ENCODE measurements around the gene SLX9.

SLX9 gene

DNA sequence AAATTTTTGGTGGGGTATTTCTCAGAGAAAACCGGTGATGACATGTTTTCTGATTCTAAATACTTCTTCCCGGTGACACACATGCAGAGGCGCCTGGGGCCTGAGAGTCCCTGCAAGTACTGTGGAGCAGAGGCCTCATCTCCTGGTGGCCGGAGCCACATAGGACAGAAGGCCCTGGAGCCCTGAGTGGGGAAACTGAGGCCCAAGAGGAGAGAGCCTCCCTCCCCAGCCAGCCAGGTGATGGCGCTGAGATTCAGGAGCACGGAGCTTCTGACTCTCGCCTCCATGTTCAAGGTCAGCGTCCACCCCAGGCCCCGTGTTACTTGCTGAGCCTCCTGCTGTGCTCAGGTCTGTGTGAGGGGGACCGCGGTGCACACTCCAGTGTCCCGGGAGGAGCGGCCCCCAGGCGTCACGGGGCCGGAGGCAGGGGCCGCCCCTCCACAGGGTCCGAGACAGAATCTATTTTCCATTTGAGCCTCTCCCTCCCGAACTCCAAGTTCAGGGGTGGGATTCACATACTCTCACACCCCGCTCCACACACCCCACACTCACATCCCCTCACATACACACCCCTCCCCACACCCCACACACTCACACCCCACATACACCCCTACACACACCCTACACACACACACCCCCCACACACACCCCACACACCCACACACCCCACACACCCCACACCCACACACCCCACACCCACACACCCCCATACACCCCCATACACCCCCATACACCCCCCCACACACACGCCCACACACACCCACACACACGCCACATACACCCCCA, 43.8 kb downstream of the SLX9 start:
- FAIRE-seq (no peak), DNase-seq (ENCODE audit: insufficient read length) (no peak)
- TF ChIP-seq TAF1 (IDR thresholded peaks at IDR 0.05; ENCODE audit: borderline replicate concordance, low read depth, low read length) (no peak), POLR2AphosphoS5 (IDR thresholded peaks at IDR 0.05; ENCODE audit: low read depth, low read length) (no peak), POLR2A (IDR thresholded peaks at IDR 0.05; ENCODE audit: low read depth, low read length) (no peak)

- no peak for TF ChIP-seq POLR2AphosphoS5 (IDR thresholded peaks at IDR 0.05; ENCODE audit: low read depth, low read length)
- no peak for TF ChIP-seq POLR2A (IDR thresholded peaks at IDR 0.05; ENCODE audit: low read depth, low read length)
- no peak for TF ChIP-seq TAF1 (IDR thresholded peaks at IDR 0.05; ENCODE audit: borderline replicate concordance, low read depth, low read length)
- FAIRE-seq: no peak
- DNase-seq (ENCODE audit: insufficient read length): no peak
Observed at GRCh38 chr21:44984428-44984791, 44.6 kb downstream of the SLX9 start.

DNA sequence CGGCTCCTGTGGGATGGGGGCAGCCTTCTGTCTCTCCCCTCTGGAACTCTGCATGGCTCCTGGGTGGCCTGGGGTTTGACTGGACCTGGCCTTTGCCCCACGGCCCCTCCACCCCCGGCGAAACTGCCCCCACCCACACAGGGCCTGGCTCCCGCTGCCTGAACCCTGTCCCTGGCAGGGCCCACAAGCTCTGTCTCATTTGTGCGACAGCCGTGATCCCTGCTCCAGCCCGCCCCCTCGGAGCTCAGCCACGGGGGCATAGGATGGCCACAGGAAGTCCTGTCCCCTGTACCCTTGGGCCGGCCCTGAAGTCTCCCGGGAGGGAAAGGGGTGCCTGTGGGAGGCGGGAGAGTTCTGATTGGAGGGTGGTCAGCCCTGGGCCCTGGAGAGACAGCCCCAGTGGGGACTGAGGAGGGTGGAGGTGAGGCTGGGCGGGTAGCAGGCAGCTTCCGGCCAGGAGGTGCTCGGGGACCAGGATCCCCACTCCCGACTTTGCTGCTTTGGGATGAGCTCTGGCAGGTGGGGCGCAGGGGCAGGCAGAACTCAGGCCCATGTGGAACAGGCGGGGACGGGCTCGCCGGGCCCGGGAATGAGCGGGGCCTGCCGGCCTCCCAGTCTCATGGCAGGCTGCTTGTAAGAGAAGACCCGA, 45.1 kb downstream of the SLX9 start:
- FAIRE-seq (no peak), DNase-seq (ENCODE audit: insufficient read length) (no peak)
- no peak for TF ChIP-seq POLR2A (IDR thresholded peaks at IDR 0.05; ENCODE audit: low read depth, low read length)
- TF ChIP-seq TAF1 (IDR thresholded peaks at IDR 0.05; ENCODE audit: borderline replicate concordance, low read depth, low read length): no peak
- TF ChIP-seq POLR2AphosphoS5 (IDR thresholded peaks at IDR 0.05; ENCODE audit: low read depth, low read length): no peak

GRCh38 chr21:44985441-44986401, 45.9 kb downstream of the SLX9 start:
- DNase-seq (ENCODE audit: insufficient read length) (no peak), FAIRE-seq (no peak)
- TF ChIP-seq POLR2A (IDR thresholded peaks at IDR 0.05; ENCODE audit: low read depth, low read length) (no peak), POLR2AphosphoS5 (IDR thresholded peaks at IDR 0.05; ENCODE audit: low read depth, low read length) (no peak), TAF1 (IDR thresholded peaks at IDR 0.05; ENCODE audit: borderline replicate concordance, low read depth, low read length) (no peak)

GRCh38 chr21:44986471-44987291, 46.9 kb downstream of the SLX9 start:
- FAIRE-seq (no peak), DNase-seq (ENCODE audit: insufficient read length) (no peak)
- TF ChIP-seq TAF1 (IDR thresholded peaks at IDR 0.05; ENCODE audit: borderline replicate concordance, low read depth, low read length): no peak
- no peak for TF ChIP-seq POLR2A (IDR thresholded peaks at IDR 0.05; ENCODE audit: low read depth, low read length)
- no peak for TF ChIP-seq POLR2AphosphoS5 (IDR thresholded peaks at IDR 0.05; ENCODE audit: low read depth, low read length)

DNA sequence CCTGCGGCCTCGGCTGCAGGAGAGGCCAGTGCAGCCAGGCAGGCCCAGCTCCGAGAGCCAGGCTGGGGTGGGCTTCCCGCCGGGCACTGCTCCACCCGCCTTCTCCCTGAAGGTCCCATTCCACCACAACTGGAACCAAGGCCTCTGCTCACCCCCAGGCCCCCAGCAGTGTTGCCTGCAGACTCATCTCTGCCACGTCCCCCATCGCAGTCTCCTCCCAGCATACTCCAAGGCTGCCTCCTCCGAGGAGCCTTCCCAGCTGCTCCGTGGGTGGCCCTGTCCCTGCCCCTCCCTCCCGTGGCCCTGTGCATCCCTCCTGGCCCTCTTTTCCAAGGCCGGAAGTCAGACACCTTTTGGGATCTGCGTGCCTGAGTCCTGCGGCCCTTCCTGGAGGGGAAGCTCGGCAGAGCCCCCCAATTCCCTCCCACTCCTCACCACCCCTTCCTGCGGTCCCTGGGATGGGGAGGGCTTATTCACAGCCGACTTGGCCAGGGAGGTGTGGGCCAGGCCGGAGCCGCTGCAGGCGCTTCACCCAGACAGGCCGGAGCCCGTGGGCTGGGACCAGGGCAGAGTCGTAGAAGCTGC, 47.6 kb downstream of the SLX9 start:
- FAIRE-seq (no peak), DNase-seq (ENCODE audit: insufficient read length) (no peak)
- TF ChIP-seq POLR2A (IDR thresholded peaks at IDR 0.05; ENCODE audit: low read depth, low read length): no peak
- no peak for TF ChIP-seq POLR2AphosphoS5 (IDR thresholded peaks at IDR 0.05; ENCODE audit: low read depth, low read length)
- no peak for TF ChIP-seq TAF1 (IDR thresholded peaks at IDR 0.05; ENCODE audit: borderline replicate concordance, low read depth, low read length)

GRCh38 chr21:44987886-44988606, 48.2 kb downstream of the SLX9 start:
- FAIRE-seq (no peak), DNase-seq (ENCODE audit: insufficient read length) (no peak)
- TF ChIP-seq TAF1 (IDR thresholded peaks at IDR 0.05; ENCODE audit: borderline replicate concordance, low read depth, low read length) (no peak), POLR2A (IDR thresholded peaks at IDR 0.05; ENCODE audit: low read depth, low read length) (no peak), POLR2AphosphoS5 (IDR thresholded peaks at IDR 0.05; ENCODE audit: low read depth, low read length) (no peak)

DNA sequence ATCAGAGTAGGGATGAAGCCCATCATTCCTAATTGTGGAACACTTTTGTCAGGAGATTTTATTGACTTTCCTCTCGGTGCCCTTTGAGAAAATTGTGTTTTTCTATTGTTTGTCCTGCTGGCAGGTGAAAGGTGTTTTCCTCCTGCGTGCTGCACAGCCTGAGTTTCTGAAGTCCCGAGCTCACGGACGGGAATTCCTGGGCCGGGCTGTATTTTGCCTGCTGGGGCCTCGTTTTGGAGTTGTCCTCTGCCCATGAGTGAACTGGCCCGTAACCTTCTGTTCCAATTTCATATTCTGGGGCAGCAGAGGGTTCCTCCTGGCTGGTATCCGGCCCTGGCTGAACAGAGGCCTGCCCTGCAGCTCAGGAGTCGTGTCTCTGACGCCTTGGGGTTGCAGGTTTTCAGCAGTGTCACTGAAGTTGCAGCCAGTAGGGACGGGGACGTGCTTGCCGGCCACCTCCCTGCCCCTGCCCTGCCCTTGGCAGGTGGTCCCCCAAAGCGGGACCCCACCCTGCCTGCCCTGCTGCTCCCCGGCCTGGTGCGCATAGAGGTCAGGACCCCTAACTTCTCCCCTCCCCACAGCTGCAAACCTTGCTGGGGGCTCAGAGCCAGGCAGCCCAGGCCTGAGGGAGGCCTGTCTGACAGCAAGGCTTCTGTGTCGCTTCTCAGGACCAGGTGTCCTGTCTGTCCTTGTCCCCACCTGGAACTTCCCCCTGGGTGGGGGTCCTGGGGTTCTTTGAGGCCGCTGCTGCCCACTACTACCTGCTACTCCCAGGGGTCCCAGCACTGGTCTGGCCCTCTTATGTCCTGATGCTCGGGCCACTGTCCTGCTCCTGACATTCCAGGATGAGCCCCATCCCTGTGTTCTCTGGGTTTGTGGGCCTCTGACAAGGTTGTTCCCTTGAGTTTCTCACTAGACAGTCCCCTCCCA, 49.0 kb downstream of the SLX9 start:
- FAIRE-seq: no peak
- TF ChIP-seq TAF1 (IDR thresholded peaks at IDR 0.05; ENCODE audit: borderline replicate concordance, low read depth, low read length): no peak
- no peak for TF ChIP-seq POLR2AphosphoS5 (IDR thresholded peaks at IDR 0.05; ENCODE audit: low read depth, low read length)
- TF ChIP-seq POLR2A (IDR thresholded peaks at IDR 0.05; ENCODE audit: low read depth, low read length): no peak

GRCh38 chr21:44989537-44989886, 49.7 kb downstream of the SLX9 start:
- TF ChIP-seq POLR2A (IDR thresholded peaks at IDR 0.05; ENCODE audit: low read depth, low read length) (no peak), POLR2AphosphoS5 (IDR thresholded peaks at IDR 0.05; ENCODE audit: low read depth, low read length) (no peak), TAF1 (IDR thresholded peaks at IDR 0.05; ENCODE audit: borderline replicate concordance, low read depth, low read length) (no peak)
- FAIRE-seq (no peak), DNase-seq (ENCODE audit: insufficient read length) (no peak)

More for the DNA sequence above, 49.0 kb downstream of the SLX9 start:
- no peak for DNase-seq (ENCODE audit: insufficient read length)
